ENCODE measurements around the gene CLASP1.

- TF ChIP-seq RAD21 (IDR thresholded peaks at IDR 0.05) (no peak), CTCF (IDR thresholded peaks at IDR 0.05; ENCODE audit: low read depth, low read length, missing input control) (no peak), GABPA (IDR thresholded peaks at IDR 0.05 in 1 of 2, conservative IDR thresholded peaks at IDR 0.05 in 1 of 2) (no peak), EGR1 (IDR thresholded peaks at IDR 0.05; ENCODE audit: low read depth in 2 of 2) (no peak), NR2F2 (IDR thresholded peaks at IDR 0.05) (no peak), TAF1 (conservative IDR thresholded peaks at IDR 0.05) (no peak), REST (IDR thresholded peaks at IDR 0.05) (no peak), SP1 (IDR thresholded peaks at IDR 0.05) (no peak), FOXA2 (IDR thresholded peaks at IDR 0.05) (no peak), YY1 (IDR thresholded peaks at IDR 0.05) (no peak)
- TF ChIP-seq, protein P1, sequence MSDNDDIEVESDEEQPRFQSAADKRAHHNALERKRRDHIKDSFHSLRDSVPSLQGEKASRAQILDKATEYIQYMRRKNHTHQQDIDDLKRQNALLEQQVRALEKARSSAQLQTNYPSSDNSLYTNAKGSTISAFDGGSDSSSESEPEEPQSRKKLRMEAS (IDR thresholded peaks at IDR 0.05) = no peak
Measured at GRCh38 chr2:121649149-121649595, at the start of gene CLASP1.
